Lower lobe of right lung (tissue), 2 donors: Measurements from ENCODE around the gene PRRG3. TPM values are rescaled to one million over a fixed set of nuclear protein-coding genes. Genes with fewer than 3 reads are reported as not detected.

Source experiments
- ATAC-seq, 2 donors: fragments of 200-7000 bp; cut with Tn5 transposase; one replicate each; pipeline ENCODE4 v1.9.1; 2020 to 2022; ENCODE audit warnings: mild to moderate bottlenecking in 2 of 2, moderate library complexity in 2 of 2
- DNase-seq: peaks from one replicate; pipeline ENCODE4 v3.0.0-alpha.2; 2020
- H3K27ac ChIP-seq: fragments of 200-600 bp; one replicate; pipeline ENCODE4 v1.8.0; 2022
- H3K27me3 ChIP-seq: fragments of 200-600 bp; one replicate; pipeline ENCODE4 v1.8.0; 2022; ENCODE audit warnings: low read depth
- H3K36me3 ChIP-seq: fragments of 200-600 bp; one replicate; pipeline ENCODE4 v1.8.0; 2022; ENCODE audit warnings: mild to moderate bottlenecking
- H3K4me1 ChIP-seq: fragments of 200-600 bp; one replicate; pipeline ENCODE4 v1.8.0; 2022
- H3K4me3 ChIP-seq: fragments of 200-600 bp; one replicate; pipeline ENCODE4 v1.8.0; 2022; ENCODE audit warnings: mild to moderate bottlenecking
- H3K9me3 ChIP-seq: fragments of 200-600 bp; one replicate; pipeline ENCODE4 v1.8.0; 2022
- intact Hi-C: fragments of 100-400 bp; cut with DNase I; formaldehyde crosslinking; loops from one replicate; pipeline ENCODE4 v1.11.0; 2022
- total RNA-seq: library from RNA; stranded (reverse); fragmentation: NEBNext Ultra II Directional; extraction: Animal tissue kit (Norgen Biotek cat#: 25700); gene quantifications from one replicate; pipeline ENCODE4 v1.2.1, GENCODE V29; 2021
- TF ChIP-seq, protein P1 (sequence below): fragments of 200-600 bp; IDR thresholded peaks from one replicate; pipeline ENCODE4 v1.8.0; 2022; ENCODE audit warnings: antibody characterized with exemption, mild to moderate bottlenecking
- donor health status: DM: no; HTN: yes; CAD: no; lungs with severe emphysema.

Gene PRRG3
- total RNA-seq, 1 donor from 2014 or later, result 1.1 TPM

DNA sequence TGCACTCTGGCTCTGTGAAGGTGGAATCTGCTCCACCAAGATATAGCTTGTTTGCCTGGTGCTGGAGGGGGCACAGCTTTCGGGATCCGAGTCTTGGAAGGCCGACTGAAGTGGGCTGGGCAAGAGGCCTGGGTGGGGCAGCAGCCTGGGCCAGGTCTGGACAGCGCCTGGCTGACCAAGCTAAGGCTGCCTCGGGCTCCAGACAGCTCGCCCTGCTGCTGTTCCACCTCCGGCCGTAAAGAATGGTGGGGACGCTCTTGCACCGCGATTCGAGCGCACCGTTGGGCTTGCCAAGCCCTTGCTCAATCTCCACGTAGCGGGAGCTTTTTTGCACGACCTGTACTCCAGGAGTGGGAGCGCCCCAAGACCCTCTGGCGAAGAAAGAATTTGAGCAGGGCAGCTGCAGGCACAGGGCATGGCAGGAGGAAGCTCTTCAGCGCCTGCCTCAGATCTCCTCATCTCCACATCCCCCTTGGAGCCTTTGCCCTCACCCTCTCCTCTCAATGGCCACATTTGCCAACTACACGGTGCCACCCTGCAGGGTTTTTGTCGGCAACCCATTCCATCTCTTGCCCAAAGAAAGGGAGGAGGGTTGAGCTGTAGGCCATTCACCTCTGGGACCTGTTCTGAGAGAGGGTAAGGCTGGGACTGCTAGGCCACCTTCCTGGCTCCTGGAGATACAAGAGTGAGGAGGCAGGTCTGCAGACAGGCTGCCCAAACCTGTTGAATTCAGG lies 58.2 kb downstream of the PRRG3 start:
- no peaks in the 10 kb centered on the region for H3K27me3 ChIP-seq
- intact Hi-C loops, result loop anchor here (10.0 kb wide), 1 partner anchor 881 kb away; the partner anchor contains the start of gene GABRQ
- H3K9me3 ChIP-seq, result no peaks in the 10 kb centered on the region
- no peaks in the 10 kb centered on the region for H3K4me1 ChIP-seq
- no peaks in the 10 kb centered on the region for H3K36me3 ChIP-seq
- TF ChIP-seq, protein P1, sequence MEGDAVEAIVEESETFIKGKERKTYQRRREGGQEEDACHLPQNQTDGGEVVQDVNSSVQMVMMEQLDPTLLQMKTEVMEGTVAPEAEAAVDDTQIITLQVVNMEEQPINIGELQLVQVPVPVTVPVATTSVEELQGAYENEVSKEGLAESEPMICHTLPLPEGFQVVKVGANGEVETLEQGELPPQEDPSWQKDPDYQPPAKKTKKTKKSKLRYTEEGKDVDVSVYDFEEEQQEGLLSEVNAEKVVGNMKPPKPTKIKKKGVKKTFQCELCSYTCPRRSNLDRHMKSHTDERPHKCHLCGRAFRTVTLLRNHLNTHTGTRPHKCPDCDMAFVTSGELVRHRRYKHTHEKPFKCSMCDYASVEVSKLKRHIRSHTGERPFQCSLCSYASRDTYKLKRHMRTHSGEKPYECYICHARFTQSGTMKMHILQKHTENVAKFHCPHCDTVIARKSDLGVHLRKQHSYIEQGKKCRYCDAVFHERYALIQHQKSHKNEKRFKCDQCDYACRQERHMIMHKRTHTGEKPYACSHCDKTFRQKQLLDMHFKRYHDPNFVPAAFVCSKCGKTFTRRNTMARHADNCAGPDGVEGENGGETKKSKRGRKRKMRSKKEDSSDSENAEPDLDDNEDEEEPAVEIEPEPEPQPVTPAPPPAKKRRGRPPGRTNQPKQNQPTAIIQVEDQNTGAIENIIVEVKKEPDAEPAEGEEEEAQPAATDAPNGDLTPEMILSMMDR, result peak; percentile 74
- DNase-seq (peak; percentile 58), ATAC-seq (peak; percentile 87 to 89)
- H3K27ac ChIP-seq, result no peak overlapping the region
- H3K4me3 ChIP-seq, result no peak overlapping the region

DNA sequence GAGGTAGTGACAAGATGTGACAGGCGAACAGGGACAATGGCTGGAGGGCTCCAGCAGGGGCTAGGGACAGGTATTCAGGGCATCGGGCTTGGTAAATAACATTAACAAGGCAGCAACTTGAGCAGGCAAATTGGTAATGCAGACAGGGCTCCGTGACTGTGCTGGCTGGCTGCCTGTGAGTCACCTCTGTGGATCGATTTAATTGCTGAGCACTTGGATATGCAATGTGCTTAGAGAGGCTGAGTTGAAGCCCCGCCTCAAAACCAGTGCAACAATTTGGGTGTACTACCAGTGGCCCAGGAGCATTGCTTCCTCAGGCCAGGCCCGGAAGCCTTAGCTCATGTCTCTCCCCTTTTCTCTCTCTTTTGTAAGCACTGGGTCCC lies 58.8 kb downstream of the PRRG3 start:
- H3K36me3 ChIP-seq, result no peaks in the 10 kb centered on the region
- ATAC-seq (no peak), DNase-seq (no peak)
- no peak overlapping the region for H3K4me3 ChIP-seq
- H3K9me3 ChIP-seq, result no peaks in the 10 kb centered on the region
- H3K27ac ChIP-seq, result no peak overlapping the region
- TF ChIP-seq, protein P1, result no peak
- H3K27me3 ChIP-seq, result no peaks in the 10 kb centered on the region
- intact Hi-C loops, result loop anchor here (10.0 kb wide), 1 partner anchor 881 kb away; the partner anchor contains the start of gene GABRQ
- H3K4me1 ChIP-seq, result no peaks in the 10 kb centered on the region

DNA sequence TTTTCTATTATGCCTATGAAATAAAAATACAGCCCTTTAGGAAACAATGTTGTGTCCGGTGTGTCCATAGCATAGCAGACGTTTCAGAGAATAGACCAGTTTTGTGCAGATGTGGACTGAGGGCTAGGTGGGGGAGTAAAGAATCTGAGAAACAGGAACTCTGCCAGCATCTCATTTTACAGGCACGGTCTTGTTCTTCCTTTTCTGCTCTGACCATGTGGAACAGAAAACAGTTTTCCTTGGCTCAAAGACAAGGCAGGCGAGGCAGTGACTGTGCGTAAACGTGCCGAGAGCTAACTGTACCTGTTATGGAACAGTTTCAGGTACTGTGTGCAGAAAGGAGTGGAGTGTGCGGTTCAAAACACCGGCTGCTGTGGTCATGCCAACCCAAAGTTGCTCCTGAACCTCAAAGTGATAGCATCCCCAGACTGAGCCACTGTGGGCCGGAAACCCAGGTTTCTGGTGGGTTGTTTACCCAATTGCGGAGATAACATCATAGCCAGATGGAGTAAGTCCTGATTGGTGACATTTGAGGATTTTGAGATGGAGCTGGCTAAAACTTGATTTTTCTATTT lies 59.5 kb downstream of the PRRG3 start:
- TF ChIP-seq, protein P1, result no peak
- no peaks in the 10 kb centered on the region for H3K9me3 ChIP-seq
- no peaks in the 10 kb centered on the region for H3K27me3 ChIP-seq
- H3K36me3 ChIP-seq, result no peaks in the 10 kb centered on the region
- no peak for DNase-seq
- no peak overlapping the region for H3K4me3 ChIP-seq
- intact Hi-C loops, result loop anchor here (10.0 kb wide), 1 partner anchor 880 kb away; the partner anchor contains the start of gene GABRQ
- ATAC-seq, result no peak
- no peak overlapping the region for H3K27ac ChIP-seq
- H3K4me1 ChIP-seq, result no peaks in the 10 kb centered on the region

Other genes starting within 250 kb of the PRRG3 start
- not detected for gene PASD1, start 131.8 kb upstream of the PRRG3 start, total RNA-seq
- not detected for gene FATE1, start 20.6 kb downstream of the PRRG3 start, total RNA-seq
- gene CNGA2, start 39.3 kb downstream of the PRRG3 start, total RNA-seq, result not detected
- gene MAGEA4, start 217.4 kb downstream of the PRRG3 start, total RNA-seq, result not detected